Measurements from ENCODE around the gene WDFY2. TPM values are rescaled to one million over a fixed set of nuclear protein-coding genes. Genes with fewer than 3 reads are reported as not detected.
A peak's percentile ranks its signal among the peaks of the same experiment; 100 is the strongest.

Gene WDFY2
- total RNA-seq, 2 experiments from 2014 or later: 12.7 to 15.5 TPM

GRCh38 chr13:51746802-51747201 lies 162.5 kb downstream of the WDFY2 start:
- no peak overlapping the region for H3K4me3 Mint-ChIP-seq
- DNase-seq (no peak), ATAC-seq (ENCODE audit: low read depth) (no peak)
- H3K27ac Mint-ChIP-seq: no peak overlapping the region
- H3K27me3 Mint-ChIP-seq: no peaks in the 10 kb centered on the region
- H3K36me3 Mint-ChIP-seq: peaks cover 30% of the 10 kb centered on the region
- H3K9me3 Mint-ChIP-seq: peaks cover 6% of the 10 kb centered on the region
- no peaks in the 10 kb centered on the region for H3K4me1 Mint-ChIP-seq
- POLR2A ChIA-PET: no interaction called here

DNA sequence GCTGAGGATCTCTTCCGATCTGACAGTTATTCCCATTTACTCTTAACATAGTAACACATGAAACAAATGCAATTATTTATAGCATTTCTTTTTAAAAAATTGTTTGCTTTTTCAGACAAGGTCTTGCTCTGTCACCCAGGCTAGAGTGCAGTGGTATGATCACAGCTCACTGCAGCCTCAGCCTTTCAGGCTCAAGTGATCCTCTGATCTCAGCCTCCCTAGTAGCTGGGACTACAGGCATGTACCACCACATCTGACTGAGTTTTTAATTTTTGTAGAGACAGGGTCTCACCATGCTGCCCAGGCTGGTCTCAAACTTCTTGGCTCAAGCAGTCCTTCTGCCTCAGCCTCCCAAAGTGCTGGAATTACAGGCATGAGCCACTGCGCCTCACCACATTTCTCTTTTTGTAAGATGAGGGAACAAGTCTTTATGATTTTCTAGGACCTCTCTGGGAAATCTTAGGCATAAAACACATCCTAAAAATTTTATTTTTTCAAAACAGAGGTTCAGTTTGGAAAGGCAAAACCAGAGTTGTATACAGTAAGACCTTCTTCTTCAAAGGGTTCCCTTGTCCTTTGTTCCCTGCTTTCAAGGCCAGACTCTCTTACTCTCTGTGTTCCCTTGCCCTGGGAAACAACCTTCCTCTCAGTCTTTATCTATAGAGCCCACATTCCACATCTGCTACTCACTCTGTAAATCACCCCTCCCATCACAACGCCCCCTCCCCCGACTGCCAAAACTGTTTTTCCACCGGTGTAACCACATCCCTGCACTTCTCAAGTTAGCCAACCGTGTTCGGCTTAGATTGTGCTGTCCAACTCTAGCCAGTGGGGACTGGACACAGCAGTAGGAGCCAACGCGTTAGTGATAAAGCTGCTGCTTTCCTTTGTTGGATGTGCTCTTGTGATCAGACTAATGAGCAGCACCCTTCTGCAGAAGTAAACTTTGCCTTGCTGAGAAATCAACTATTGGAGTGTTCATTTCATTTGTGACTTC lies 163.5 kb downstream of the WDFY2 start:
- Mint-ChIP-seq H3K27me3 (no peaks in the 10 kb centered on the region), H3K4me1 (no peaks in the 10 kb centered on the region), H3K36me3 (peaks cover 30% of the 10 kb centered on the region), H3K27ac (no peak overlapping the region), H3K4me3 (no peak overlapping the region), H3K9me3 (peaks cover 6% of the 10 kb centered on the region)
- POLR2A ChIA-PET: no interaction called here
- DNase-seq (no peak), ATAC-seq (ENCODE audit: low read depth) (no peak)

DNA sequence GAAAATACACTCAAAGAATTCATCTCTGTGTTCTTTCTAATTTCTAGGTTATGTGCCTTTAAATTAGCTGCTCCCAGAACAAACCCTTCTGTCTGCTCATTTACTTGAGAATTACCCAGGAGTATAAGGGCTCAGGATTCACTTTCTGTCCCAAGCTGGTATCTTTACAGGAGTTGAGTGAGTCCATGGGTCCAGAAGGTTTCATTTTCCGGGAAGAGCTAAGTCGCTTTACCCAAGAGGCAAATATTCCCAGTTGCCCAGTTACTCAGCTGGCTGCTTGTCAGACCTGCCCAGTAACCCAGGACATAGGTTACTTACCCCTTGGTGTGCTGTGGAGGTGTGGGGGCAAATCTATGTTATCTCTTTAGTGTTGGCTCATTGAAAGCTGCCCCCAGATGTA lies 172.4 kb downstream of the WDFY2 start:
- Mint-ChIP-seq H3K36me3 (peaks cover 17% of the 10 kb centered on the region), H3K27ac (no peak overlapping the region), H3K4me1 (no peaks in the 10 kb centered on the region), H3K9me3 (no peaks in the 10 kb centered on the region), H3K4me3 (no peak overlapping the region), H3K27me3 (no peaks in the 10 kb centered on the region)
- POLR2A ChIA-PET: interaction anchor here (1.2 kb wide), 1 partner anchor 304 kb away, joined by 3 read pairs; the partner anchor contains the start of gene INTS6
- DNase-seq: no peak
- ATAC-seq (ENCODE audit: low read depth): no peak

DNA sequence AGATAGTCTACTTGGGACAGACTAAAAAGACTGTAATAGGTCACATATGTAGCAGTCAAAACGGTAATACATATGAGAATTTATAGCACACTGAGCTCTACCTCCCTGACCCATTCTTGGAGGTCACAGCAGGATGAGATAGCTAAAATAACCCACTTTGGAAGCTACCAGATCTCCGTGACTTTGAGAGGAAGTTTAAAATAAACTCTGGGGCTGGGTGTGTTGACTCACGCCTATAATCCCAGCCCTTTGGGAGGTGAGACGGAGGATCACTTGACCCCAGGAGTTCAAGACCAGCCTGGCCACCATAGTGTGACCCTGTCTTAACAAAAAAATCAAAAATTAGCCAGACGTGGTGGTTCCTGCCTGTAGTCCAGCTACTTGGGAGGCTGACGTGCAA lies 174.4 kb downstream of the WDFY2 start:
- peaks cover 18% of the 10 kb centered on the region for H3K36me3 Mint-ChIP-seq
- no peaks in the 10 kb centered on the region for H3K4me1 Mint-ChIP-seq
- H3K27ac Mint-ChIP-seq: no peak overlapping the region
- H3K9me3 Mint-ChIP-seq: no peaks in the 10 kb centered on the region
- ATAC-seq (ENCODE audit: low read depth) (no peak), DNase-seq (no peak)
- POLR2A ChIA-PET: interaction anchor here (0.9 to 1.6 kb wide), 2 partner anchors 305 to 306 kb away, joined by 3 to 5 read pairs; partner anchors contain the start of gene INTS6
- H3K27me3 Mint-ChIP-seq: no peaks in the 10 kb centered on the region
- no peak overlapping the region for H3K4me3 Mint-ChIP-seq

DNA sequence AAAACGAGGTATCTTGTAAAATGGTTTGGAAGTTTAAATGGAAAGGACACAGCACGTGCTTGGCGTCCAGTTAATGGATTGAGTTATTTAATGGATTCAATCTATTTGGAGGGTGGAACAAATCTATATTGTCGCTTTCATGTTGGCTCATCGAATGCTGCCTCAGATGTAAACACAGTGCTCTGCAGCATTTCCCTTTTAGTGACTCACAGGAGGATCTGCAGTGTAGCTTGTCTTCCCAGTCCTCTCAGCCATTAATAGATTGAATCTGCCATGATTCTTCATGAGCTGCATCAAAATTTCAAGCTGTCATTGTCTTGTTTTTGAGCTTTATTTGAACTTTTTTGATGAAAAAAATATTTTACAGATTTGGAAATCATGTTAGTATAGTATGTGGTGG lies 175.0 kb downstream of the WDFY2 start:
- POLR2A ChIA-PET: interaction anchor here (1.6 kb wide), 1 partner anchor 306 kb away, joined by 5 read pairs; the partner anchor contains the start of gene INTS6
- ATAC-seq (ENCODE audit: low read depth) (no peak), DNase-seq (no peak)
- Mint-ChIP-seq H3K27me3 (no peaks in the 10 kb centered on the region), H3K27ac (no peak overlapping the region), H3K9me3 (no peaks in the 10 kb centered on the region), H3K4me3 (no peak overlapping the region), H3K4me1 (peaks cover 4% of the 10 kb centered on the region), H3K36me3 (peaks cover 15% of the 10 kb centered on the region)

GRCh38 chr13:51760592-51760991 lies 176.3 kb downstream of the WDFY2 start:
- POLR2A ChIA-PET: no interaction called here
- H3K9me3 Mint-ChIP-seq: no peaks in the 10 kb centered on the region
- no peaks in the 10 kb centered on the region for H3K27me3 Mint-ChIP-seq
- peaks cover 15% of the 10 kb centered on the region for H3K4me1 Mint-ChIP-seq
- no peak overlapping the region for H3K27ac Mint-ChIP-seq
- no peak overlapping the region for H3K4me3 Mint-ChIP-seq
- H3K36me3 Mint-ChIP-seq: peaks cover 11% of the 10 kb centered on the region
- ATAC-seq (ENCODE audit: low read depth) (no peak), DNase-seq (no peak)

- Mint-ChIP-seq H3K9me3 (no peaks in the 10 kb centered on the region), H3K27ac (no peak overlapping the region), H3K4me3 (no peak overlapping the region), H3K27me3 (no peaks in the 10 kb centered on the region), H3K36me3 (peaks cover 8% of the 10 kb centered on the region), H3K4me1 (peaks cover 15% of the 10 kb centered on the region)
- POLR2A ChIA-PET: interaction anchor here (1.1 kb wide), 1 partner anchor 309 kb away, joined by 3 read pairs; the partner anchor contains the start of gene INTS6
- ATAC-seq (ENCODE audit: low read depth) (no peak), DNase-seq (no peak)
Observed at GRCh38 chr13:51761643-51762350, 177.5 kb downstream of the WDFY2 start.

DNA sequence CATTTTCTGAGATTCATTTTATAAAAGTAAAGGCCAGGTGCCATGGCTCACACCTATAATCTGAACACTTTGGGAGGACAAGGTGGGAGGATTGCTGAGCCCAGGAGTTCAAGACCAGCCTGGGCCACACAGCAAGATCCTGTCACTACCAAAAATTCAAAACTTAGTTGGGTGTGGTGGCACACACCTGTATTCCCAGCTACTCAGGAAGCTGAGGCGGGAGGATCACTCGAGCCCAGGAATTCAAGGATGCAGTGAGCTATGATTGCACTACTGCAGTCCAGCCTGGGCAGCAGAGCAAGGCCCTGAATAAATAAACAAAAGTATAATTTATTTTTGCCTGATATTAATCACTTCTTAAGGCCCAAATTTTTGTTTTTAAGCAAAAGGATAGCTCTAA lies 179.2 kb downstream of the WDFY2 start:
- Mint-ChIP-seq H3K27ac (no peak overlapping the region), H3K9me3 (no peaks in the 10 kb centered on the region), H3K27me3 (no peaks in the 10 kb centered on the region), H3K4me3 (no peak overlapping the region), H3K36me3 (peaks cover 5% of the 10 kb centered on the region), H3K4me1 (peaks cover 15% of the 10 kb centered on the region)
- DNase-seq (no peak), ATAC-seq (ENCODE audit: low read depth) (no peak)
- POLR2A ChIA-PET: interaction anchor here (1.5 to 2.4 kb wide), 2 partner anchors 178 to 311 kb away, joined by 11 to 19 read pairs; partner anchors contain the start of gene INTS6

- ATAC-seq (ENCODE audit: low read depth) (peak; percentile 84), DNase-seq (peak; percentile 58)
- H3K4me3 Mint-ChIP-seq: peak overlapping the region; percentile 79
- no peaks in the 10 kb centered on the region for H3K27me3 Mint-ChIP-seq
- peaks cover 15% of the 10 kb centered on the region for H3K4me1 Mint-ChIP-seq
- H3K36me3 Mint-ChIP-seq: peaks cover 5% of the 10 kb centered on the region
- H3K9me3 Mint-ChIP-seq: no peaks in the 10 kb centered on the region
- H3K27ac Mint-ChIP-seq: peak overlapping the region; percentile 94
- POLR2A ChIA-PET: interaction anchor here (1.1 to 2.4 kb wide), 4 partner anchors 179 to 314 kb away, joined by 4 to 19 read pairs (median 9); partner anchors contain the start of gene INTS6
Observed at GRCh38 chr13:51764184-51765141, 180.2 kb downstream of the WDFY2 start.

GRCh38 chr13:51765142-51765515 lies 180.9 kb downstream of the WDFY2 start:
- peaks cover 15% of the 10 kb centered on the region for H3K4me1 Mint-ChIP-seq
- POLR2A ChIA-PET: interaction anchor here (1.5 to 2.4 kb wide), 3 partner anchors 179 to 312 kb away, joined by 4 to 19 read pairs (median 11); partner anchors contain the start of gene INTS6
- DNase-seq (no peak), ATAC-seq (ENCODE audit: low read depth) (no peak)
- H3K9me3 Mint-ChIP-seq: no peaks in the 10 kb centered on the region
- H3K27ac Mint-ChIP-seq: peak overlapping the region; percentile 94
- H3K27me3 Mint-ChIP-seq: no peaks in the 10 kb centered on the region
- H3K4me3 Mint-ChIP-seq: peak overlapping the region; percentile 79
- H3K36me3 Mint-ChIP-seq: peaks cover 5% of the 10 kb centered on the region

- POLR2A ChIA-PET: no interaction called here
- Mint-ChIP-seq H3K4me1 (peaks cover 15% of the 10 kb centered on the region), H3K4me3 (no peak overlapping the region), H3K27me3 (no peaks in the 10 kb centered on the region), H3K36me3 (peaks cover 5% of the 10 kb centered on the region), H3K9me3 (no peaks in the 10 kb centered on the region), H3K27ac (no peak overlapping the region)
- ATAC-seq (ENCODE audit: low read depth) (no peak), DNase-seq (no peak)
Observed at GRCh38 chr13:51767100-51767499, 182.8 kb downstream of the WDFY2 start.

- no peaks in the 10 kb centered on the region for H3K27me3 Mint-ChIP-seq
- H3K27ac Mint-ChIP-seq: no peak overlapping the region
- peaks cover 15% of the 10 kb centered on the region for H3K4me1 Mint-ChIP-seq
- H3K36me3 Mint-ChIP-seq: no peaks in the 10 kb centered on the region
- DNase-seq: no peak
- POLR2A ChIA-PET: interaction anchor here (0.6 to 1.0 kb wide), 2 partner anchors 183 to 316 kb away, joined by 3 read pairs; partner anchors contain the start of gene INTS6
- no peaks in the 10 kb centered on the region for H3K9me3 Mint-ChIP-seq
- H3K4me3 Mint-ChIP-seq: no peak overlapping the region
- ATAC-seq (ENCODE audit: low read depth): no peak
Observed at GRCh38 chr13:51768378-51768921, 184.2 kb downstream of the WDFY2 start.
